ENCODE measurements around the gene TLCD1.
A peak's percentile ranks its signal among the peaks of the same experiment; 100 is the strongest.

TLCD1 gene

GRCh38 chr17:28716740-28717577 lies 9.1 kb downstream of the TLCD1 start:
- peak overlapping the region; percentile 95 for H3K27ac ChIP-seq (ENCODE audit: extremely low read depth, low read depth, low read length)
- peaks cover 11% of the 10 kb centered on the region for H3K4me1 ChIP-seq (ENCODE audit: control insufficient read depth, insufficient read depth, low read length)
- H3K9me3 ChIP-seq (ENCODE audit: control insufficient read depth, insufficient read depth, low read depth, low read length), result no peaks in the 10 kb centered on the region
- peak overlapping the region; percentile 67 for H3K4me3 ChIP-seq (ENCODE audit: low read depth, low read length)
- POLR2A ChIA-PET, result interaction anchor here (0.8 to 3.7 kb wide), 8 partner anchors 10 to 118 kb away, joined by 3 to 38 read pairs (median 4); partner anchors contain the start of genes NEK8 and TLCD1
- peaks cover 23 to 59% of the 10 kb centered on the region in 2 experiments; a peak in 2 of 3 replicates for H3K36me3 ChIP-seq (ENCODE audit: control insufficient read depth in 2 of 2, insufficient read depth in 1 of 2, low read length in 2 of 2)
- CTCF ChIA-PET, result interaction anchor here (0.6 to 2.6 kb wide), 10 partner anchors 10 to 400 kb away, joined by 3 to 16 read pairs (median 4); partner anchors contain the start of genes BLTP2, NEK8 and TLCD1
- TF ChIP-seq, protein P1, sequence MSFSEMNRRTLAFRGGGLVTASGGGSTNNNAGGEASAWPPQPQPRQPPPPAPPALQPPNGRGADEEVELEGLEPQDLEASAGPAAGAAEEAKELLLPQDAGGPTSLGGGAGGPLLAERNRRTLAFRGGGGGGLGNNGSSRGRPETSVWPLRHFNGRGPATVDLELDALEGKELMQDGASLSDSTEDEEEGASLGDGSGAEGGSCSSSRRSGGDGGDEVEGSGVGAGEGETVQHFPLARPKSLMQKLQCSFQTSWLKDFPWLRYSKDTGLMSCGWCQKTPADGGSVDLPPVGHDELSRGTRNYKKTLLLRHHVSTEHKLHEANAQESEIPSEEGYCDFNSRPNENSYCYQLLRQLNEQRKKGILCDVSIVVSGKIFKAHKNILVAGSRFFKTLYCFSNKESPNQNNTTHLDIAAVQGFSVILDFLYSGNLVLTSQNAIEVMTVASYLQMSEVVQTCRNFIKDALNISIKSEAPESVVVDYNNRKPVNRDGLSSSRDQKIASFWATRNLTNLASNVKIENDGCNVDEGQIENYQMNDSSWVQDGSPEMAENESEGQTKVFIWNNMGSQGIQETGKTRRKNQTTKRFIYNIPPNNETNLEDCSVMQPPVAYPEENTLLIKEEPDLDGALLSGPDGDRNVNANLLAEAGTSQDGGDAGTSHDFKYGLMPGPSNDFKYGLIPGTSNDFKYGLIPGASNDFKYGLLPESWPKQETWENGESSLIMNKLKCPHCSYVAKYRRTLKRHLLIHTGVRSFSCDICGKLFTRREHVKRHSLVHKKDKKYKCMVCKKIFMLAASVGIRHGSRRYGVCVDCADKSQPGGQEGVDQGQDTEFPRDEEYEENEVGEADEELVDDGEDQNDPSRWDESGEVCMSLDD (tag by site-specific recombination; IDR thresholded peaks at IDR 0.05), result peak; percentile 33; the same call in 1 of the 2 replicates
- TF ChIP-seq ZNF449 (tag by site-specific recombination; IDR thresholded peaks at IDR 0.05) (no peak), HIC1 (tag by site-specific recombination; IDR thresholded peaks at IDR 0.05) (peak; percentile 55; the same call in 1 of the 2 replicates), WT1 (tag by site-specific recombination; IDR thresholded peaks at IDR 0.05) (no peak), KLF9 (tag by site-specific recombination; IDR thresholded peaks at IDR 0.05; ENCODE audit: low read depth) (no peak), EGR2 (tag by site-specific recombination; IDR thresholded peaks at IDR 0.05; ENCODE audit: low read depth) (peak; percentile 84), ZBTB26 (tag by site-specific recombination; optimal IDR thresholded peaks at IDR 0.05) (peak; percentile 94), ZNF114 (tag by site-specific recombination; IDR thresholded peaks at IDR 0.05) (no peak), KLF16 (tag by site-specific recombination; IDR thresholded peaks at IDR 0.05) (no peak), ZNF214 (tag by site-specific recombination; IDR thresholded peaks at IDR 0.05; ENCODE audit: borderline replicate concordance) (no peak), ZNF335 (tag by site-specific recombination; conservative IDR thresholded peaks at IDR 0.05) (peak; percentile 86), ZNF621 (tag by site-specific recombination; IDR thresholded peaks at IDR 0.05) (no peak), ZNF600 (tag by site-specific recombination; IDR thresholded peaks at IDR 0.05) (peak; percentile 27; the same call in 1 of the 2 replicates), ZNF76 (tag by site-specific recombination; IDR thresholded peaks at IDR 0.05; ENCODE audit: borderline replicate concordance, low read depth) (no peak), ZFP69B (tag by site-specific recombination; IDR thresholded peaks at IDR 0.05) (no peak), ZFHX2 (tag by site-specific recombination; conservative IDR thresholded peaks at IDR 0.05) (peak; percentile 92), ZNF792 (tag by site-specific recombination; IDR thresholded peaks at IDR 0.05) (0 out of 2 replicates have a peak, but pooled peaks have one; percentile 16), ZBTB17 (tag by site-specific recombination; IDR thresholded peaks at IDR 0.05) (peak; percentile 38; the same call in 1 of the 2 replicates), ZNF146 (tag by site-specific recombination; IDR thresholded peaks at IDR 0.05) (0 out of 2 replicates have a peak, but pooled peaks have one; percentile 2), SP7 (tag by site-specific recombination; IDR thresholded peaks at IDR 0.05) (peak; percentile 51), ZNF777 (tag by site-specific recombination; IDR thresholded peaks at IDR 0.05; ENCODE audit: borderline replicate concordance) (0 out of 2 replicates have a peak, but pooled peaks have one; percentile 71), ZNF791 (tag by site-specific recombination; IDR thresholded peaks at IDR 0.05) (no peak), ZNF529 (tag by site-specific recombination; IDR thresholded peaks at IDR 0.05; ENCODE audit: insufficient replicate concordance) (no peak), ZBTB7A (tag by site-specific recombination; IDR thresholded peaks at IDR 0.05; ENCODE audit: low read depth) (no peak)
- TF ChIP-seq, protein P2, sequence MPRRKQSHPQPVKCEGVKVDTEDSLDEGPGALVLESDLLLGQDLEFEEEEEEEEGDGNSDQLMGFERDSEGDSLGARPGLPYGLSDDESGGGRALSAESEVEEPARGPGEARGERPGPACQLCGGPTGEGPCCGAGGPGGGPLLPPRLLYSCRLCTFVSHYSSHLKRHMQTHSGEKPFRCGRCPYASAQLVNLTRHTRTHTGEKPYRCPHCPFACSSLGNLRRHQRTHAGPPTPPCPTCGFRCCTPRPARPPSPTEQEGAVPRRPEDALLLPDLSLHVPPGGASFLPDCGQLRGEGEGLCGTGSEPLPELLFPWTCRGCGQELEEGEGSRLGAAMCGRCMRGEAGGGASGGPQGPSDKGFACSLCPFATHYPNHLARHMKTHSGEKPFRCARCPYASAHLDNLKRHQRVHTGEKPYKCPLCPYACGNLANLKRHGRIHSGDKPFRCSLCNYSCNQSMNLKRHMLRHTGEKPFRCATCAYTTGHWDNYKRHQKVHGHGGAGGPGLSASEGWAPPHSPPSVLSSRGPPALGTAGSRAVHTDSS (tag by site-specific recombination; IDR thresholded peaks at IDR 0.05), result no peak
- TF ChIP-seq, protein P3, sequence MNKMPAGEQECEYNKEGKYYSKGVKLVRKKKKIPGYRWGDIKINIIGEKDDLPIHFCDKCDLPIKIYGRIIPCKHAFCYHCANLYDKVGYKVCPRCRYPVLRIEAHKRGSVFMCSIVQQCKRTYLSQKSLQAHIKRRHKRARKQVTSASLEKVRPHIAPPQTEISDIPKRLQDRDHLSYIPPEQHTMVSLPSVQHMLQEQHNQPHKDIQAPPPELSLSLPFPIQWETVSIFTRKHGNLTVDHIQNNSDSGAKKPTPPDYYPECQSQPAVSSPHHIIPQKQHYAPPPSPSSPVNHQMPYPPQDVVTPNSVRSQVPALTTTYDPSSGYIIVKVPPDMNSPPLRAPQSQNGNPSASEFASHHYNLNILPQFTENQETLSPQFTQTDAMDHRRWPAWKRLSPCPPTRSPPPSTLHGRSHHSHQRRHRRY (tag by site-specific recombination; IDR thresholded peaks at IDR 0.05), result no peak
